GM19035 (cell line): ENCODE data around the gene C1orf122.

ENCODE experiments used
- ATAC-seq: cut with Tn5 transposase; IDR thresholded peaks from one replicate; pipeline ENCODE4 v1.9.1; 2021; ENCODE audit not compliant: unreplicated experiment

Gene C1orf122

GRCh38 chr1:37797750-37798345 lies 9.7 kb upstream of the C1orf122 start:
- ATAC-seq, result no peak

GRCh38 chr1:37802439-37802838 lies 5.2 kb upstream of the C1orf122 start:
- ATAC-seq, result no peak

- ATAC-seq, result no peak
These were observed 403 bp upstream of the C1orf122 start for GRCh38 chr1:37807220-37807554.

- ATAC-seq, result peak; percentile 37
These were observed 1.1 kb downstream of the C1orf122 start for GRCh38 chr1:37808369-37809319.

- ATAC-seq, result no peak
These were observed 2.4 kb downstream of the C1orf122 start for GRCh38 chr1:37809942-37810341.

- ATAC-seq, result no peak
These were observed 3.6 kb downstream of the C1orf122 start for GRCh38 chr1:37811027-37811655.

GRCh38 chr1:37813529-37814145 lies 6.0 kb downstream of the C1orf122 start:
- ATAC-seq, result no peak

GRCh38 chr1:37814252-37814651 lies 6.7 kb downstream of the C1orf122 start:
- no peak for ATAC-seq

GRCh38 chr1:37817481-37817880 lies 9.9 kb downstream of the C1orf122 start:
- ATAC-seq, result no peak

GRCh38 chr1:37821481-37821880 lies 13.9 kb downstream of the C1orf122 start:
- no peak for ATAC-seq

- no peak for ATAC-seq
These were observed 15.6 kb downstream of the C1orf122 start for GRCh38 chr1:37822906-37823815.

- no peak for ATAC-seq
These were observed 16.4 kb downstream of the C1orf122 start for GRCh38 chr1:37824001-37824400.

- ATAC-seq, result no peak
These were observed 17.9 kb downstream of the C1orf122 start for GRCh38 chr1:37825506-37825905.

GRCh38 chr1:37828410-37829074 lies 21.0 kb downstream of the C1orf122 start:
- ATAC-seq, result no peak

GRCh38 chr1:37831109-37831508 lies 23.5 kb downstream of the C1orf122 start:
- no peak for ATAC-seq

- no peak for ATAC-seq
These were observed 24.2 kb downstream of the C1orf122 start for GRCh38 chr1:37831809-37832208.

- ATAC-seq, result no peak
These were observed 29.2 kb downstream of the C1orf122 start for GRCh38 chr1:37836788-37837187.

- ATAC-seq, result no peak
These were observed 32.1 kb downstream of the C1orf122 start for GRCh38 chr1:37839676-37840075.

- ATAC-seq, result no peak
These were observed 33.1 kb downstream of the C1orf122 start for GRCh38 chr1:37840711-37841110.

- ATAC-seq, result no peak
These were observed 34.1 kb downstream of the C1orf122 start for GRCh38 chr1:37841652-37842051.
